SW 1271 (cell line): ENCODE data around the gene UNKL.

Experiments used
- DNase-seq, 2 experiments: peaks; one replicate each; lab custom pipeline; 2025; lab: John Stamatoyannopoulos, UW

UNKL gene

GRCh38 chr16:1351215-1351581, 63.3 kb downstream of the UNKL start:
- no peak for DNase-seq

- DNase-seq, result no peak
Measured at GRCh38 chr16:1350691-1351090, 63.8 kb downstream of the UNKL start.

DNA sequence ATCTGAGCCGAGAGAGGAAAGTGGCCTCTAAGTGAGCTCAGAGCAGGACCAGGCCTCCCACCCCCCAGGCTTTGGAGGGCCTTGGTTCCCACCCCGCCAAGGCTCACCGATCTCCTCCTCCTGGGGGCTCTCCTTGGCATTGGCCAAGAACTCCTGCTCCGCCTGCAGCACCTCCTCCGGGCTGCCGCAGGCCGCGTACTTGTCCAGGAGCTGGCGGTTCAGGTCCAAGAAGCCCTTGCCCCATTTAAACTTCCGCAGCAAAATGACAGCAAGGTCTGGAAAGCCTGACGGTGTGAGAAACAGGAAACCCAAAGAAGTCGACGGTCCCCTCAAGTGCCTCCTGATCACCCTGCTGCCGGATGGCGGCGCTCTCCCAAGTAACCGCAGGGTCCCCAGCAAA, 64.6 kb downstream of the UNKL start:
- DNase-seq, result no peak

DNA sequence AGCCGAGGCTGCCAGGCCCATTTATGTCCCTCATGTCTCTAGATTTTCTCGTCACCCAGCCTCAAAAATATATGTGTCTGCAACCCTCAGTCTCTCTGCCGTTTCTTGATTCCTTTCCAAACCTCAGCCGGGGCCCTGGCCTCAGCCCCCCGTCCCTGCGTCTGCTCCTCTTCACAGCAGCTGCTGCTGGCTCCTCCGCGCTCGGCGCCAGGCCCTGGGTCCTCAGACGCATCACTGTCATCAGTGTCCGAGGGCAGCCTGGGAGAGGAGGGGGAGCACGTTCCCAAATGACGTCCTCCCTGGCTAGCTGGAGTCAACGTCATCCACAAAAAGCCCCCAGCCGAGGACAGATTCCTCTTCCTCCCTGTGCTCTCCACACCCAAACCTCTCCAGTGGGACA, 65.2 kb downstream of the UNKL start:
- DNase-seq, result no peak

DNA sequence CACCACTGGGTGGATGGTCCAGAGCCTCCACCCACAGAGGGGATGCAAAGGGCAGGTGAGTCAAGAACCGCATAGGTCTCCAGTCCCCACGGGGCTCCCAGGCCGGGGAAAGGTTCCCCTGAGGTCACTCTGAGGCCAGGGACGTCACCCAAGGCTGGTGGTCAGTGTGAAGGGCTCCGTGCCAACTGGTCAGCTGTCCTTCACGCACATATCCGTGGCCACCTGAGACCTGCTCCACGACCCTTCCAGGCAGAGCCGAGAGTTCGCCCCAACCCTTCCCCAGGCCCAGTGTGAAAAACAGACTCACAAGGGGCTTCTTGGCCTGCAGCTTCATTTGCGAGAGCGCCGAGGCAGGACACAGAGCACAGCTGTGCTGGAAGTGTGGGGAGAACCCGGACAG, 65.6 kb downstream of the UNKL start:
- DNase-seq, result no peak

- DNase-seq, result no peak
Measured at GRCh38 chr16:1348441-1348840, 66.1 kb downstream of the UNKL start.

- DNase-seq, result no peak
Measured at GRCh38 chr16:1347962-1348361, 66.5 kb downstream of the UNKL start.

DNA sequence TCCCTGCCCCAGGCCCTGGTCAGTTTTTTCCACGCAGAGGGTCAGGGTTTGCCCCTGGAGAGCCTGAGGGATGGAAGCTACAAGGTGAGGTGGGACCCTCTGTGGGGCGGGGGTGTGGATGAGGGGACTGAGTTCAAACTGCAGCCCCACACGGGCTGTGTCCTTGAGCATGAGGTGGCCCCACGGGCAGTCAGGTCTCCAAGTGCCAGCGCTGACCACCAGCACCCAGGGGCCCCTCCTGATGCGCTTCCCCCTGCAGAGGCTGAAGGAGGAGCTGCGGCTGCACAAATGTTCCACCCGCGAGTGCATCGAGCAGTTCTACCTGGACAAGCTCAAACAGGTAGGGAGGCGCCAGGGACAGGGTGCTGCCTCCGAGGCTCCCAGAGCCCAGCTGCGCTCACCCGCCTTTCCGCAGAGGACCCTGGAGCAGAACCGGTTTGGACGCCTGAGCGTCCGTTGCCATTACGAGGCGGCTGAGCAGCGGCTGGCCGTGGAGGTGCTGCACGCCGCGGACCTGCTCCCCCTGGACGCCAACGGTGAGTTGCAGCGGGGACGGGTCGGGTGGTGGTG, 67.1 kb downstream of the UNKL start:
- no peak for DNase-seq

DNA sequence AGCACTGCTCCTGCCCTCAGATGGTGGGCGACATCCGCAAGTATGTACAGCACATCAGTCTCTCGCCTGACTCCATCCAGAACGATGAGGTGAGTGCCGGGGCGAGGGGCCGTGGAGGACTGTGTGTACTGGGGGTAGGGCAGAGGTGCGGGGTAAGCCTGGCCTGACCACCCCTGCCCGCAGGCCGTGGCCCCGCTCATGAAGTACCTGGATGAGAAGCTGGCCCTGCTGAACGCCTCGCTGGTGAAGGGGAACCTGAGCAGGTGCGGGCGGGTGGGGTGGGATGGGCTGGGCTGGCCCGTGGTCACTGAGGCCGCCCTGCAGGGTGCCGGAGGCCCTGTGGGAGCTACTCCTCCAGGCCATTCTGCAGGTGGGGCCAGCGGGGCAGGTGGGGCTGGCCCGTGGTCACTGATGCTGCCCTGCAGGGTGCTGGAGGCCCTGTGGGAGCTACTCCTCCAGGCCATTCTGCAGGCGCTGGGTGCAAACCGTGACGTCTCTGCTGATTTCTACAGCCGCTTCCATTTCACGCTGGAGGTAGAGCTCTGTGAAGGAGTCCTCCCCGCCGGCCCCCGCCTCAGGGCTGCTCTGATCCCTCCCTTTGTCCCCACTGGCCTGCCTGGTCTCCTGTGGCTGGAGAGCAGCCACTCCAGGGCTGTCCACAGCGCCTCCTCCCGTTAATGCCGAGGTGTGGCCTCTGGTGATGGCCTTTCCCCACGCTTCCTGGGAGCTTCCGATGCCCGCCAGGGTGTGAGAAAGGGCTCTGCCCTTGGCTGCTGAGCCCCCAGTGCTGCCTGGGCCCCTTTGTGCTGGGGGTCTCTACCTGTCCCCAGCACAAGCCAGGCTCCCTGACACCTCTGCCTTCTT, 67.8 kb downstream of the UNKL start:
- DNase-seq, result no peak

GRCh38 chr16:1345651-1346421, 68.7 kb downstream of the UNKL start:
- no peak for DNase-seq

- DNase-seq, result no peak
Measured at GRCh38 chr16:1345087-1345486, 69.4 kb downstream of the UNKL start.

- no peak for DNase-seq
Measured at GRCh38 chr16:1344499-1344898, 70.0 kb downstream of the UNKL start.

DNA sequence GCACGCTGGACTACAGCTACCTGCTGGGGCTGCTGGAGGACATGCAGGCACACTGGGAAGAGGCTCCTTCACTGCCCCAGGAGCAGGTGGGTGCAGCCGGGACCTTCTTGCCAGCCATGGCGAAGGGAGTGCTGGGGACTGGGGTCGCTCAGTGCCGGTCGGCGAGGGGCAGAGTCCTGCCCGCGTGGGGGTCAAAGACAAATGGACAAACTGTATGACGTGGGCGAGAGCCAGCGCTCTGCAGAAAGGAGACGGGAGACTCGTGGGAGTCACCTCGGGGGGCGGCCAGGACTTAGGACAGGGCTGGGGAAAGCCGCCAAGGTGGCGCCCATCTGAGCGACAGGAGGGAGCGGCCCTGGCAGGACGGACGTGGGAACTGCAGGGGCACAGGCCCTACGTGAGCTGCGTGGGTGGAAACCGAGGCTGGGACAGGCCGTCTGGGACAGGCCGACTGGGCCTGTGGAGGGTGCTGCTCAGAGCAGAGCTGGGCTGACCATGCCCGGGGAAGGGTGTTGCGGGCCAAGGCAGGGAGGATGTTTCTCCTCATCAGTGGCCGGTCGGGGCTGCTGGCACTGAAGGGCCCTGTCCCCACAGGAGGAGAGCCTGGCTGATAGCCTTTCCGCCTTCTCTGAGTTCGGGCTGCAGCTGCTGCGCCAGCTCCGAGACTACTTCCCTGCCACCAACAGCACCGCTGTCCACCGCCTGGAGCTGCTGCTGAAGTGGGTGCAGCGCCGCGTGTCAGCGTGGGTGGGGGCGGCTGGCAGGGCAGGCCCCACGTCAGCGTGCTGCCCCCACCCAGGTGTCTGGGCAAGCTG, 70.9 kb downstream of the UNKL start:
- DNase-seq, result no peak

GRCh38 chr16:1342526-1343427, 71.7 kb downstream of the UNKL start:
- DNase-seq, result peak; percentile 26 to 74

DNA sequence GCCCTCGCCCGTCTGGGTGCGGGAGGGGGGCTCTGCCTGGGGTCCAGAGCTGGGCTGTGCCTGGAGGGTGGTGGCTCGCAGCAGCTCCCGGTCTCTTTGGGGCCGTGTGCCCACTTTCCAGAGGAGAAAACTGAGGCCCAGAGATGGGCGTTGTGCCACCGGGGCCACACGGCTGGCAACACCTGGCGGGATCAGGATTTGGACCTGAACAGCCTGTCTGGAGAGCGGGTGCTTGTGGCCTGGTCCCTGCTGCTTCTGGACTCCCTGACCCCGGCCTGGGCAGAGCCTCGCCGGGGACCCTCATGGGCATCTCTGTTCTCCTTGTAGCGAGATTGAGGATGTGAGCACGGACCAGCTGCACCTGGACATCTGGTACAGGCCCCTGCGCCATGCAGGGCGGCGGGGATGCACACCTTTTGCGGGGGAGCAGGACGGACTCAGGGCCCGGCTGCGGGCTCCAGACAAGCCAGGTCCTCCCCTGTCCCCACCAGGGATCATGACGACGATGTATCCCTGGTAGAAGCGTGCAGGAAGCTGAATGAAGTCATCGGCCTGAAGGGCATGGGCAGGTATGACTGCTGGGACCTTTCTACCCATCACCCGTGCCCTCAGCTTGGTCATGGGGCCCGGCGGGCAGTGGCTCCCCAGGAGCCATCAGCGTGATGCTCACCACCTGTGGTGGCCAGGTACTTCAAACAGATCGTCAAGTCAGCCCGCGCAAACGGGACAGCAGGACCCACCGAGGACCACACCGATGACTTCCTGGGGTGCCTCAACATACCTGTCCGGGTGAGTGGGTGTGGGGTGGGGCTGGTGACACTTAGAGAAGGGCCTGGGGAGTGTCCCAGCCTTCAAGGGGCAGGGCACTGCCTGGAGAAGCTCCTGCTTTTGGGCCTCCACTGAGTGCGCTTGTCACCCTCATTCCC, 72.7 kb downstream of the UNKL start:
- no peak for DNase-seq

- no peak for DNase-seq
Measured at GRCh38 chr16:1340730-1341494, 73.6 kb downstream of the UNKL start.

DNA sequence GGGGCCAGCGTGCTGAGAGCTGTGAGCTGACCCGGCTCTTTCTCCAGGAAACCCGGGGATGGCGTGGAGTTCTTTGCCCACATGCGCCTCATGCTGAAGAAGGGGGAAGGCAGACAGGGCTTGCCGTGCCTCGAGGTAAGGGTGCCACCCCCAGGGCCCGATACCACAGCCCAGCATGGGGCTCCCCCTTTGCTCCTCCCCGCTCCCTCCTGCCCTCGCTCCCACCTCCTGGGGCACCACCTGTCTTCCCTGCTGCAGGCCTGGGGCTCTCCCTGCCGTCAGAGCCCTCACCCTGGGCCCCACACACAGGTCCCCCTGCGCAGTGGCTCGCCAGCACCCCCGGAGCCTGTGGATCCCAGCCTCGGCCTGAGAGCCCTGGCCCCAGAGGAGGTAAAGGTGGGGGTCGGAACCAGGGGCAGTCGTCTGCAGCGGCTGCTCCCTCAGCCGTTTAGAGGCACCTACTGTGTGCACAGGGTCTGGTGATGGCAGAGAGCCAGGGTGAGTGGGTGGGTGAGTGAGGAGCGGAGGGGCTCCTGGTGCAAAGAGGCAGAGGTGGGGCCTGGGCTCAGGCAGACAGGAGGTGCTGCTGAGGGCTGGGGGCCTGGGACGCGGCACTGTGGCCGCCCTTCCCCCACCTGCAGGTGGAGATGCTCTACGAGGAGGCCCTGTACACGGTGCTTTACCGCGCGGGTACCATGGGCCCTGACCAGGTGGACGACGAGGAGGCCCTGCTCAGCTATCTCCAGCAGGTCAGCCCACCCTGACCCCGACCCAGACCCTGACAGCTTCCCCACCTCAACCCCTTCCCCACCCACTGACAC, 75.4 kb downstream of the UNKL start:
- no peak for DNase-seq

- DNase-seq, result no peak
Measured at GRCh38 chr16:1338119-1338730, 76.3 kb downstream of the UNKL start.
